Right lobe of liver (tissue), 6 donors: ENCODE data around the gene SMARCC1. TPM values are rescaled to one million over a fixed set of nuclear protein-coding genes. Genes with fewer than 3 reads are reported as not detected.

ENCODE experiments used
- ATAC-seq, 4 donors: fragments of 200-7000 bp; cut with Tn5 transposase; one replicate each; pipeline ENCODE4 v1.9.1; 2020; ENCODE audit warnings: mild to moderate bottlenecking in 4 of 4, moderate library complexity in 4 of 4
- DNase-seq, 3 donors: peaks; one replicate each; pipeline ENCODE4 v3.0.0-alpha.2; 2020
- H3K27ac ChIP-seq, 3 donors: fragments of 200-600 bp; one replicate each; pipeline ENCODE4 v1.8.0; 2022
- H3K27me3 ChIP-seq, 2 donors: fragments of 200-600 bp; one replicate each; pipeline ENCODE4 v1.8.0; 2022
- H3K36me3 ChIP-seq, 4 donors: fragments of 200-600 bp; sonication (generic) in 1 of 4; one replicate each; pipeline versions ENCODE4 v1.5.1 to v1.8.0; 2017 to 2022; ENCODE audit warnings: control low read depth in 1 of 4
- H3K4me1 ChIP-seq, 4 donors: fragments of 200-600 bp; sonication (generic) in 1 of 4; one replicate each; pipeline versions ENCODE4 v1.5.1 to v1.8.0; 2017 to 2022; ENCODE audit warnings: control low read depth in 1 of 4
- H3K4me3 ChIP-seq, 3 donors: fragments of 200-600 bp; one replicate each; pipeline ENCODE4 v1.8.0; 2022
- H3K9me3 ChIP-seq, 4 donors: fragments of 200-600 bp; sonication (generic) in 1 of 4; one replicate each; pipeline versions ENCODE4 v1.5.1 to v1.8.0; 2017 to 2022; ENCODE audit warnings: control low read depth in 1 of 4
- POLR2A ChIP-seq: fragments of 450-650 bp; IDR thresholded peaks from one replicate; pipeline ENCODE4 v1.6.1; 2017; ENCODE audit warnings: antibody characterized with exemption, mild to moderate bottlenecking
- WGBS: methylation state at CpG from one replicate; pipeline ENCODE4 v1.1.6; 2018; ENCODE audit warnings: low coverage, low lambda C conversion rate; ENCODE audit not compliant: insufficient coverage; ENCODE audit errors: missing lambda C conversion rate; 5-methylcytosine and 5-hydroxymethylcytosine counted together
- intact Hi-C, 2 donors: fragments of 100-400 bp; cut with DNase I; formaldehyde crosslinking; loops; one replicate each; pipeline versions ENCODE4 v1.11.2 to v1.14.1; 2022
- total RNA-seq, 6 experiments: library from RNA; depleted of rRNA in 2 of 6; stranded (reverse); fragments of >200 nt in 2 of 6; fragmentation: NEBNext Ultra II Directional in 3 of 6; extraction: Animal tissue kit (Norgen Biotek cat#: 25700) in 3 of 6; gene quantifications; one replicate each; pipeline versions ENCODE4 v1.1.0 to v1.2.4, GENCODE V29; 2016 to 2023
- TF ChIP-seq, protein P1 (sequence below), 4 donors: fragments of 200-600 bp in 3 of 4; fragments of 450-650 bp in 1 of 4; IDR thresholded peaks; one replicate each; pipeline versions ENCODE4 v1.5.1 to v1.8.0; 2016 to 2022; ENCODE audit warnings: antibody characterized with exemption in 4 of 4, mild to moderate bottlenecking in 2 of 4
- donor health status: DM: no; HTN: yes; CAD: no.
- donor health status: DM: no; HTN: no; CAD: no.
- donor health status: DM: no; HTN: no; CAD: no.
- donor health status: DM: no; HTN: yes; CAD: no.
- donor health status: DM: no; HTN: yes; CAD: no.

SMARCC1 gene
- total RNA-seq, 6 experiments from 2014 or later: 15.6 to 32.0 (median 24.1) TPM

DNA sequence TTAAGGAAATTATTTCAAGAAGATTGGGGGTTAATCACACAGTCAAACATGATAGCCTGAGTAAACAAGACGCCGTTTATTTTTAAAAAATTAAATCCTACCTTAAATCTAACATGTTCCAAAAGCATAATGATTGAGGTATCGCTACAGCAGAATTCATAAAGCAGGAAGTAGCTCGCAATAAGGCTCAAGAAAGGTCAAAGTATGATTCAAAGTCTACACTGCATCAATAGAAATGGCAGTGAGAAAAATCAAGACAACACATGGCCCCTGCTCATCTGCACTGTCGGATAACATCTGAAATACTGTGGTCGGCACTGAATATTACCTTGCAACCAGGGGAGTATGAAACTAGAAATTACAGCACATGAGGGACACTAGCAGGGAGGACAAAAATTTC is 93.2 kb downstream of the SMARCC1 start:
- intact Hi-C loops: no loop called here
- no peaks in the 10 kb centered on the region for H3K27me3 ChIP-seq
- H3K36me3 ChIP-seq: peaks cover 2 to 65% (median 25%) of the 10 kb centered on the region in 4 donors
- no peak overlapping the region for H3K4me3 ChIP-seq
- no peak overlapping the region for H3K27ac ChIP-seq
- no peaks in the 10 kb centered on the region for H3K9me3 ChIP-seq
- ATAC-seq (no peak), DNase-seq (no peak)
- no peaks in the 10 kb centered on the region for H3K4me1 ChIP-seq
- 87% methylated on average over 6 of the region's 6 CpGs for WGBS
- TF ChIP-seq POLR2A: no peak
- TF ChIP-seq, protein P1, sequence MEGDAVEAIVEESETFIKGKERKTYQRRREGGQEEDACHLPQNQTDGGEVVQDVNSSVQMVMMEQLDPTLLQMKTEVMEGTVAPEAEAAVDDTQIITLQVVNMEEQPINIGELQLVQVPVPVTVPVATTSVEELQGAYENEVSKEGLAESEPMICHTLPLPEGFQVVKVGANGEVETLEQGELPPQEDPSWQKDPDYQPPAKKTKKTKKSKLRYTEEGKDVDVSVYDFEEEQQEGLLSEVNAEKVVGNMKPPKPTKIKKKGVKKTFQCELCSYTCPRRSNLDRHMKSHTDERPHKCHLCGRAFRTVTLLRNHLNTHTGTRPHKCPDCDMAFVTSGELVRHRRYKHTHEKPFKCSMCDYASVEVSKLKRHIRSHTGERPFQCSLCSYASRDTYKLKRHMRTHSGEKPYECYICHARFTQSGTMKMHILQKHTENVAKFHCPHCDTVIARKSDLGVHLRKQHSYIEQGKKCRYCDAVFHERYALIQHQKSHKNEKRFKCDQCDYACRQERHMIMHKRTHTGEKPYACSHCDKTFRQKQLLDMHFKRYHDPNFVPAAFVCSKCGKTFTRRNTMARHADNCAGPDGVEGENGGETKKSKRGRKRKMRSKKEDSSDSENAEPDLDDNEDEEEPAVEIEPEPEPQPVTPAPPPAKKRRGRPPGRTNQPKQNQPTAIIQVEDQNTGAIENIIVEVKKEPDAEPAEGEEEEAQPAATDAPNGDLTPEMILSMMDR (IDR thresholded peaks at IDR 0.05): no peak

DNA sequence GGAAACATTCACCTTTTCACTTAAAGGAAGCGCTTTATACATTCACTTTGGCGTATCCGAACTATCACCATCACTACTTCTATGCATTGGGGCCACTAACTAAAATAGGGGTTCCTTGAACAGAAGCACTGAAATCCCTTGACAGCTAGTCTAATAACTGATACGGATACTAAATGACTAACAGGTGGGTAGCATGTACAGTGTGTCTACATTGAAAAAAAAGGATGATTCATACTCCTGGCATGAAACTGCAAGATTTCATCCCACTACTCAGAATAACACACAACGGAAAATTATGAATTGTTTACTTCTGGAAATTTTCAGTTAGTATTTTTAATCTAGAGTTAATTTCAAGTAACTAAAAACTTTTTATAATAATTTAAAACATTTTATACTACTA is 96.7 kb downstream of the SMARCC1 start:
- no peak overlapping the region for H3K27ac ChIP-seq
- peaks cover 5 to 56% (median 21%) of the 10 kb centered on the region in 4 donors for H3K36me3 ChIP-seq
- H3K4me1 ChIP-seq: no peaks in the 10 kb centered on the region
- H3K9me3 ChIP-seq: no peaks in the 10 kb centered on the region
- ATAC-seq (no peak), DNase-seq (no peak)
- TF ChIP-seq, protein P1 (IDR thresholded peaks at IDR 0.05): no peak
- no peak for TF ChIP-seq POLR2A
- H3K4me3 ChIP-seq: no peak overlapping the region
- 87% methylated on average over 5 of the region's 5 CpGs for WGBS
- H3K27me3 ChIP-seq: no peaks in the 10 kb centered on the region
- intact Hi-C loops: no loop called here

DNA sequence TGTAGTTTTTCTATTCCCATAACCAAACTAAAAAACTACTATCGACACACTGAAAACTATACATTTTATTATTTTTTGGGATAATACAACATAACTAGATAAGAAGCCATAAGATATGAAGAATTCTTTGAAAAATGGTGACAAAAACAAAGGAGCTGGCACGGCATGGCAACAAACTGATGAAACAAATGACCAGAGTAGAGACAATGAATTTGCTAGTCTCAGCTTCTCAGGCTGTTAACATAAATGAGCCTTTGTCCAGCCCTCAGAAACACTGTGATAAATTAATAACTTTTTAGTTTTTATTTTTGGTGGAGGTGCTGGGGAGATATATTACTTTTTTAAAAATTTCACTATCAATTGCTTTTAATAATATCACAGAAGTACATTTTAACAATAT is 100.7 kb downstream of the SMARCC1 start:
- Histone ChIP-seq H3K4me1 (no peaks in the 10 kb centered on the region), H3K9me3 (no peaks in the 10 kb centered on the region), H3K27me3 (no peaks in the 10 kb centered on the region), H3K27ac (no peak overlapping the region), H3K36me3 (peaks cover 5 to 61% (median 20%) of the 10 kb centered on the region in 4 donors), H3K4me3 (no peak overlapping the region)
- no peak for DNase-seq
- intact Hi-C loops: no loop called here
- no peak for ATAC-seq
- TF ChIP-seq, protein P1 (IDR thresholded peaks at IDR 0.05): no peak
- TF ChIP-seq POLR2A: no peak
- WGBS: 87% methylated on average over 2 of the region's 2 CpGs

DNA sequence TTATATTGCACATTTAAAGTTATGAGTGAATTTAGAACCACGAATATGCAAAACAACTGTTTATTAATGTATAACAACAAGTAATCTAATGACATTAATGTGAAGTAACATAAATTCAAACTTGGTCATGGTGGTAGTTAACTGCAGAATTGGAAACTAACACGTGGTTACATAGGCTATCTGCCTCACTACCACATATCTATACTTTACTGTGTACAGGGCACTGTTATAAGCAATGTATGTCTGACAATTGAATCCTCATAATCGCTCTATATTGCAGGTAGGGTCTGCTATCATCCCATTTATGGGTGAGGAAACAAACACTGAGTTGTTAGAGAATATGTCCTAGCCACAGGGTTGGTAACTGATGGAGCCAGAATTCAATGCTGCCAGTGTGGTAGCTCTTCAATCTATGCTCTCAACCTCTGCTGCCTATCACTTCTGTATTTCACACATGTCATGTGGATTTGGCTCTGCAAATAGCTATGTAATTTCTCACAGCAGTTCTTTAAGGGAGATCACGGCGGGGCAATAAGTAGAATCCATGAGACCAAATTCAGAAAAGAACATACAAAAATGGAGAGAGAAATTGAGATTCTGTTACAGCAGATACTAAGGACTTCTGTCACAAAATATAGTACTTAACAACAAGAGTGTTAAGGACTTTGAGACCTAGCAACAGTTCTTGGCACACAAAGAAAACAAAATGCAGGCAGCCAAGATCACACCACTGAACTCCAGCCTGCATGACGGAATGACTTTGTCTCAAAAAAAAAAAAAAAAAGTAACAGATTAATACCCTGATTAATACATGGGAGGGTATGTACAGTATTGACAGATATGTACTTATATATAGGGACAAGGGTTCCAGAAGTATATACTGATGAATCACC is 103.0 kb downstream of the SMARCC1 start:
- ATAC-seq (peak in 1 of 4 donors; percentile 46), DNase-seq (no peak)
- no peaks in the 10 kb centered on the region for H3K9me3 ChIP-seq
- no peaks in the 10 kb centered on the region for H3K27me3 ChIP-seq
- intact Hi-C loops: no loop called here
- no peak overlapping the region for H3K4me3 ChIP-seq
- TF ChIP-seq, protein P1 (IDR thresholded peaks at IDR 0.05): no peak
- no peak for TF ChIP-seq POLR2A
- no peaks in the 10 kb centered on the region for H3K4me1 ChIP-seq
- peaks cover 5 to 68% (median 19%) of the 10 kb centered on the region in 4 donors for H3K36me3 ChIP-seq
- H3K27ac ChIP-seq: no peak overlapping the region
- WGBS: 92% methylated on average over 6 of the region's 6 CpGs
